OCI-LY3 (cell line): ENCODE measurements around the gene GREM2.

Experiments used
- EZH2phosphoT487 ChIP-seq: fragments of 200-600 bp; shearing (Covaris generic); IDR thresholded peaks from 2 replicates; pipeline ENCODE4 v1.6.1; 2018; ENCODE audit warnings: antibody characterized with exemption, mixed run types, low read depth
- TF ChIP-seq, protein P1 (sequence below): fragments of 200-600, 300-600 bp; sonication (generic); IDR thresholded peaks from 2 replicates; pipeline ENCODE4 v1.5.1; 2014; ENCODE audit warnings: antibody characterized with exemption, low read length, low read depth

DNA sequence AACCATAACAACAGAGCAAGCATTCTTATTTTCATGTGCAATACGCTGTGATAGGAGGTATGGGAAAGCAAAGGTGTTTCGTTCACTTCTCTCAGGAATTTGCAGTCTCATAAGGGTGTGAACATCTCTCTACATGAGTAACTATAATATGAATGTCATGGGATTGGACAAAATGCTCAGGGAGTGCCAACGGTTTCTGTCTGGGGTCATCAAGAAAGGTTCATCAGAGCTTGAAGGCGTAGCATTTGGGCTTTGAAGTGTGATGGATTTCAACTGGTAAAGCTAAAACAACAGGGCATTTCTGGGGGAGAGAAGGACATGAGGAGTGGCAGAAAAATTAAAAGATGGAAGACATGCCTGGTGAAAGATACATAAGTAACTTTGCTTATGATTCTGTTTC, 32.4 kb downstream of the GREM2 start:
- TF ChIP-seq, protein P1, sequence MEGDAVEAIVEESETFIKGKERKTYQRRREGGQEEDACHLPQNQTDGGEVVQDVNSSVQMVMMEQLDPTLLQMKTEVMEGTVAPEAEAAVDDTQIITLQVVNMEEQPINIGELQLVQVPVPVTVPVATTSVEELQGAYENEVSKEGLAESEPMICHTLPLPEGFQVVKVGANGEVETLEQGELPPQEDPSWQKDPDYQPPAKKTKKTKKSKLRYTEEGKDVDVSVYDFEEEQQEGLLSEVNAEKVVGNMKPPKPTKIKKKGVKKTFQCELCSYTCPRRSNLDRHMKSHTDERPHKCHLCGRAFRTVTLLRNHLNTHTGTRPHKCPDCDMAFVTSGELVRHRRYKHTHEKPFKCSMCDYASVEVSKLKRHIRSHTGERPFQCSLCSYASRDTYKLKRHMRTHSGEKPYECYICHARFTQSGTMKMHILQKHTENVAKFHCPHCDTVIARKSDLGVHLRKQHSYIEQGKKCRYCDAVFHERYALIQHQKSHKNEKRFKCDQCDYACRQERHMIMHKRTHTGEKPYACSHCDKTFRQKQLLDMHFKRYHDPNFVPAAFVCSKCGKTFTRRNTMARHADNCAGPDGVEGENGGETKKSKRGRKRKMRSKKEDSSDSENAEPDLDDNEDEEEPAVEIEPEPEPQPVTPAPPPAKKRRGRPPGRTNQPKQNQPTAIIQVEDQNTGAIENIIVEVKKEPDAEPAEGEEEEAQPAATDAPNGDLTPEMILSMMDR, result no peak
- TF ChIP-seq EZH2phosphoT487, result no peak
